ENCODE measurements around the gene OR52A5. TPM values are rescaled to one million over a fixed set of nuclear protein-coding genes. Genes with fewer than 3 reads are reported as not detected.

OR52A5 gene
- total and polyA plus RNA-seq, 2 donors (not counting 1 experiment from before 2014, with no cell fraction given), result not detected

DNA sequence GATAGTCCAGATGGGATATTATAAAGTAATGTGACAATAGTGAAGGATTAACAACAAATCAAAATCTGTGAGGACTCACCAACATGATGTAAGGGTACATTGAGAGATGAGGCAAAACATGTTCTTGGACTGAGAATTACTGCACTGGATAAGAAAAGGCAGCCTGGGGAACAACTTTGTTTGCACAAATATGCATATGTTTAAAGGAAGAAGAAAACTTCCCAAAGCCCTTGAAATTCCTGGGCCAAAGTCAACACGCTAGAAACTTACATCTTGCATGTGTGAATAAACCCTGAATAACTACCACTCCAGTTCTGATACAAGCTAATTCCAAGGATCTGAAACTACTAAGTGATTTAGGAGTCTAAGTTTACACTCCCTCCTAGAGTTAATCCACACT lies 1.1 kb downstream of the OR52A5 start:
- Histone ChIP-seq H2AFZ (ENCODE audit: insufficient read depth, low read depth, low read length, poor library complexity, severe bottlenecking) (no peak overlapping the region), H3K27ac (ENCODE audit: low read length in 2 of 2) (no peak overlapping the region), H3K9ac (ENCODE audit: low read length) (no peak overlapping the region), H3K27me3 (replicated peaks in 1 of 4; ENCODE audit: control extremely low read depth in 1 of 4, control insufficient read depth in 3 of 4, insufficient read depth in 4 of 4, low read length in 3 of 4) (no peaks in the 10 kb centered on the region), H3K9me3 (ENCODE audit: control extremely low read depth in 1 of 3, control insufficient read depth in 2 of 3, insufficient read depth in 1 of 3, low read length in 2 of 3) (no peaks in the 10 kb centered on the region), H3K4me2 (replicated peaks; ENCODE audit: low read depth, low read length, poor library complexity, severe bottlenecking) (no peak overlapping the region), H3K79me2 (ENCODE audit: control insufficient read depth, insufficient read depth, low read length) (no peaks in the 10 kb centered on the region), H4K20me1 (ENCODE audit: control insufficient read depth, insufficient read depth, low read length, poor library complexity, severe bottlenecking) (no peaks in the 10 kb centered on the region), H3K4me1 (ENCODE audit: control insufficient read depth in 2 of 2, insufficient read depth in 2 of 2, low read length in 2 of 2) (no peaks in the 10 kb centered on the region), H3K4me3 (ENCODE audit: control extremely low read depth in 1 of 5, extremely low read depth in 1 of 5, insufficient read depth in 1 of 5, low read depth in 2 of 5, low read length in 4 of 5) (no peak overlapping the region), H3K36me3 (replicated peaks in 1 of 2; ENCODE audit: control extremely low read depth in 1 of 2, control insufficient read depth in 1 of 2, extremely low read depth in 1 of 2, insufficient read depth in 2 of 2, low read length in 1 of 2) (no peaks in the 10 kb centered on the region)
- no peak for ATAC-seq (ENCODE audit: low read depth)
- 80% methylated on average over 1 of the region's 1 CpG for WGBS (ENCODE audit: insufficient coverage)
- no peaks in the 10 kb centered on the region for H3K4me1 Mint-ChIP-seq
- ChIA-PET POLR2A (no interaction called here), CTCF (no interaction called here)
- intact Hi-C loops (cut with micrococcal nuclease), result no loop called here
- no peak overlapping the region for H3K27ac Mint-ChIP-seq
- H3K9me3 Mint-ChIP-seq (ENCODE audit: insufficient read depth), result no peaks in the 10 kb centered on the region
- TF ChIP-seq, protein P1, sequence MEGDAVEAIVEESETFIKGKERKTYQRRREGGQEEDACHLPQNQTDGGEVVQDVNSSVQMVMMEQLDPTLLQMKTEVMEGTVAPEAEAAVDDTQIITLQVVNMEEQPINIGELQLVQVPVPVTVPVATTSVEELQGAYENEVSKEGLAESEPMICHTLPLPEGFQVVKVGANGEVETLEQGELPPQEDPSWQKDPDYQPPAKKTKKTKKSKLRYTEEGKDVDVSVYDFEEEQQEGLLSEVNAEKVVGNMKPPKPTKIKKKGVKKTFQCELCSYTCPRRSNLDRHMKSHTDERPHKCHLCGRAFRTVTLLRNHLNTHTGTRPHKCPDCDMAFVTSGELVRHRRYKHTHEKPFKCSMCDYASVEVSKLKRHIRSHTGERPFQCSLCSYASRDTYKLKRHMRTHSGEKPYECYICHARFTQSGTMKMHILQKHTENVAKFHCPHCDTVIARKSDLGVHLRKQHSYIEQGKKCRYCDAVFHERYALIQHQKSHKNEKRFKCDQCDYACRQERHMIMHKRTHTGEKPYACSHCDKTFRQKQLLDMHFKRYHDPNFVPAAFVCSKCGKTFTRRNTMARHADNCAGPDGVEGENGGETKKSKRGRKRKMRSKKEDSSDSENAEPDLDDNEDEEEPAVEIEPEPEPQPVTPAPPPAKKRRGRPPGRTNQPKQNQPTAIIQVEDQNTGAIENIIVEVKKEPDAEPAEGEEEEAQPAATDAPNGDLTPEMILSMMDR (IDR thresholded peaks at IDR 0.05), result no peak
- no peak for TF ChIP-seq EZH2 (IDR thresholded peaks at IDR 0.05; ENCODE audit: borderline replicate concordance, insufficient read depth, low read depth, low read length, poor library complexity, severe bottlenecking)
- no peak overlapping the region for H3K4me3 Mint-ChIP-seq
- no peak for DNase-seq
- no peaks in the 10 kb centered on the region for H3K27me3 Mint-ChIP-seq

DNA sequence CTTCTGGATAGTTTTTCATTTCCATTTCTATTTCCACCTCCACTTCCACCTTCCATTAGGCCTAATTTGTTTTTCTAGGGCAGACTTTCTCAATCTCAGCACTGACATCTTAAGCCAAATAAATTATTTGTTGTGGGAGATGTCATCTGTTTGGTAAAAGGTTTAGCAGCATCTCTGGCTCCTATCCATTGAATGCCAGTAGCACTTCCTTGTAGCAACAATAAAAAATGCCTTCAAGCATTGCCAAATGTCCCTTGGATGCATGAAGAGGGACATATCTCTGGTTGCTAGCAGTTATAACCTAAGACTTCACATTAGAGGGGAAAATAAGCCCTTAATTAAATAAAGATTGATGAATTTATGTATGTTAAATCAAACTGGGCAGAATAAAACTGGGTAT lies 1.9 kb downstream of the OR52A5 start:
- intact Hi-C loops (cut with micrococcal nuclease), result no loop called here
- no peak overlapping the region for H3K4me3 ChIP-seq (ENCODE audit: control extremely low read depth in 1 of 5, extremely low read depth in 1 of 5, insufficient read depth in 1 of 5, low read depth in 2 of 5, low read length in 4 of 5)
- no peak for TF ChIP-seq EZH2 (IDR thresholded peaks at IDR 0.05; ENCODE audit: borderline replicate concordance, insufficient read depth, low read depth, low read length, poor library complexity, severe bottlenecking)
- TF ChIP-seq, protein P1 (IDR thresholded peaks at IDR 0.05), result no peak
- no peaks in the 10 kb centered on the region for H4K20me1 ChIP-seq (ENCODE audit: control insufficient read depth, insufficient read depth, low read length, poor library complexity, severe bottlenecking)
- no peaks in the 10 kb centered on the region for H3K79me2 ChIP-seq (ENCODE audit: control insufficient read depth, insufficient read depth, low read length)
- no peaks in the 10 kb centered on the region for H3K36me3 ChIP-seq (replicated peaks in 1 of 2; ENCODE audit: control extremely low read depth in 1 of 2, control insufficient read depth in 1 of 2, extremely low read depth in 1 of 2, insufficient read depth in 2 of 2, low read length in 1 of 2)
- no peaks in the 10 kb centered on the region for H3K27me3 Mint-ChIP-seq
- no peak overlapping the region for H2AFZ ChIP-seq (ENCODE audit: insufficient read depth, low read depth, low read length, poor library complexity, severe bottlenecking)
- H3K9me3 Mint-ChIP-seq (ENCODE audit: insufficient read depth), result no peaks in the 10 kb centered on the region
- no peaks in the 10 kb centered on the region for H3K27me3 ChIP-seq (replicated peaks in 1 of 4; ENCODE audit: control extremely low read depth in 1 of 4, control insufficient read depth in 3 of 4, insufficient read depth in 4 of 4, low read length in 3 of 4)
- H3K4me2 ChIP-seq (replicated peaks; ENCODE audit: low read depth, low read length, poor library complexity, severe bottlenecking), result no peak overlapping the region
- H3K9ac ChIP-seq (ENCODE audit: low read length), result no peak overlapping the region
- H3K27ac ChIP-seq (ENCODE audit: low read length in 2 of 2), result no peak overlapping the region
- no peak overlapping the region for H3K27ac Mint-ChIP-seq
- H3K4me1 Mint-ChIP-seq, result no peaks in the 10 kb centered on the region
- ATAC-seq (ENCODE audit: low read depth), result no peak
- ChIA-PET POLR2A (no interaction called here), CTCF (no interaction called here)
- no peaks in the 10 kb centered on the region for H3K4me1 ChIP-seq (ENCODE audit: control insufficient read depth in 2 of 2, insufficient read depth in 2 of 2, low read length in 2 of 2)
- no peak overlapping the region for H3K4me3 Mint-ChIP-seq
- DNase-seq, result no peak
- no peaks in the 10 kb centered on the region for H3K9me3 ChIP-seq (ENCODE audit: control extremely low read depth in 1 of 3, control insufficient read depth in 2 of 3, insufficient read depth in 1 of 3, low read length in 2 of 3)
